ENCODE results near the gene SPZ1.

SPZ1 gene

DNA sequence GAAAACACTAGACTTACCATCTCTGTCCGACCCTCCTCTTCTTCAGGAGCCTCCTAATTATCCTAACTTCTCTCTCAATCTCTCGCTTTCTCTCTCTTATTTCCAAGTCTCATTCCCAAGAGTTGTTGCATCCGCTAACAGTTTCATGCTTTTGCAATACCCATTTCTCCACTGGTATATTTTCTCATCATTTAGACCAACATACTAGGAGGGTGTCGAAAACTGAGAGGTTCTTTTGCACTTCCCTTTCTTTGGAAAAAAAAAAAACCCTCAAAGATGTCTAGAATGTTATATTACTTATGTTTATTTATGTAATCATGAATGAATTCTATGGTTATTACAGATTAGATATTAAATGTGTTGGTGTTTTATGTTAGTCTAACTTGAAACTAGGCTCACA lies 35.9 kb downstream of the SPZ1 start:
- no peaks in the 10 kb centered on the region for H3K36me3 ChIP-seq (ENCODE audit: control insufficient read depth, insufficient read depth, low read length)
- no peak overlapping the region for H3K4me3 ChIP-seq (replicated peaks; ENCODE audit: low read depth, low read length)
- TF ChIP-seq CTCF (IDR thresholded peaks at IDR 0.05; ENCODE audit: insufficient read depth, low read length, poor library complexity, severe bottlenecking): no peak
- DNase-seq (ENCODE audit: extremely low read depth, insufficient read length): no peak
- no peaks in the 10 kb centered on the region for H3K27me3 ChIP-seq (replicated peaks; ENCODE audit: control insufficient read depth, insufficient read depth, low read length)

DNA sequence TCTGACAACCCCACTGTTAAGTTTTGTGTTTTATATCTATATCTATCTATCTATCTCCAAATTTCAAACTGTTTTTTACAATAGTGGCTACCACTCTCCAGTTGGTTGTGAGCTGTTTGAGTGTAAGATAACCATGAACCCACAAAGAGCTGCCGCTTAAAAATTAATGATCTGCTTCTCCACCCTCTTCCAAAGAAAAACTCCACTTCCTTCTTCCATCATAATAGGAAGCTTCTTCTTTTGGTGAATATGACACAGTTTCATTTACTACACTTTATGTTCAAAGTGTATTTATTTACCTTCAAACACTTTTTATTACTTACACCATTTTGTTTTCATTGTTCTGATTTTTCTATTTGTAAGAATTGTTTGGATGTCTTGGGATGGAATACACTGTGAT lies 37.9 kb downstream of the SPZ1 start:
- Histone ChIP-seq H3K27me3 (replicated peaks; ENCODE audit: control insufficient read depth, insufficient read depth, low read length) (no peaks in the 10 kb centered on the region), H3K4me3 (replicated peaks; ENCODE audit: low read depth, low read length) (no peak overlapping the region), H3K36me3 (ENCODE audit: control insufficient read depth, insufficient read depth, low read length) (no peaks in the 10 kb centered on the region)
- no peak for DNase-seq (ENCODE audit: extremely low read depth, insufficient read length)
- TF ChIP-seq CTCF (IDR thresholded peaks at IDR 0.05; ENCODE audit: insufficient read depth, low read length, poor library complexity, severe bottlenecking): no peak

- Histone ChIP-seq H3K27me3 (replicated peaks; ENCODE audit: control insufficient read depth, insufficient read depth, low read length) (no peaks in the 10 kb centered on the region), H3K36me3 (ENCODE audit: control insufficient read depth, insufficient read depth, low read length) (no peaks in the 10 kb centered on the region), H3K4me3 (replicated peaks; ENCODE audit: low read depth, low read length) (no peak overlapping the region)
- TF ChIP-seq CTCF (IDR thresholded peaks at IDR 0.05; ENCODE audit: insufficient read depth, low read length, poor library complexity, severe bottlenecking): no peak
- no peak for DNase-seq (ENCODE audit: extremely low read depth, insufficient read length)
Observed at GRCh38 chr5:80360914-80361444, 41.2 kb downstream of the SPZ1 start.

GRCh38 chr5:80364892-80365291 lies 45.1 kb downstream of the SPZ1 start:
- H3K36me3 ChIP-seq (ENCODE audit: control insufficient read depth, insufficient read depth, low read length): no peaks in the 10 kb centered on the region
- H3K4me3 ChIP-seq (replicated peaks; ENCODE audit: low read depth, low read length): no peak overlapping the region
- no peak for DNase-seq (ENCODE audit: extremely low read depth, insufficient read length)
- TF ChIP-seq CTCF (IDR thresholded peaks at IDR 0.05; ENCODE audit: insufficient read depth, low read length, poor library complexity, severe bottlenecking): no peak
- H3K27me3 ChIP-seq (replicated peaks; ENCODE audit: control insufficient read depth, insufficient read depth, low read length): no peaks in the 10 kb centered on the region

GRCh38 chr5:80368661-80369480 lies 49.1 kb downstream of the SPZ1 start:
- no peak overlapping the region for H3K4me3 ChIP-seq (replicated peaks; ENCODE audit: low read depth, low read length)
- no peak for TF ChIP-seq CTCF (IDR thresholded peaks at IDR 0.05; ENCODE audit: insufficient read depth, low read length, poor library complexity, severe bottlenecking)
- no peaks in the 10 kb centered on the region for H3K36me3 ChIP-seq (ENCODE audit: control insufficient read depth, insufficient read depth, low read length)
- H3K27me3 ChIP-seq (replicated peaks; ENCODE audit: control insufficient read depth, insufficient read depth, low read length): no peaks in the 10 kb centered on the region
- no peak for DNase-seq (ENCODE audit: extremely low read depth, insufficient read length)

Data from GM06990 (cell line).